Transverse colon (tissue), 4 donors: ENCODE results near the gene ARHGAP22. TPM values are rescaled to one million over a fixed set of nuclear protein-coding genes. Genes with fewer than 3 reads are reported as not detected.

Source experiments
- DNase-seq: peaks from one replicate; pipeline ENCODE4 v3.0.0-alpha.2; 2019
- H3K27ac ChIP-seq, 4 donors: fragments of 200-600 bp; sonication (generic); 2 replicates each; pipeline ENCODE4 v1.5.1; 2016 to 2018; ENCODE audit warnings: inconsistent platforms in 4 of 4
- H3K27me3 ChIP-seq: fragments of 200-600 bp; sonication (generic); 2 replicates; pipeline ENCODE4 v1.5.1; 2017; ENCODE audit warnings: inconsistent platforms
- H3K36me3 ChIP-seq, 4 donors: fragments of 200-600 bp; sonication (generic); 2 replicates each; pipeline ENCODE4 v1.5.1; 2017 to 2019; ENCODE audit warnings: inconsistent platforms in 4 of 4
- H3K4me1 ChIP-seq, 4 donors: fragments of 200-600 bp; sonication (generic); 2 replicates each; pipeline ENCODE4 v1.5.1; 2017 to 2020; ENCODE audit warnings: inconsistent platforms in 4 of 4
- H3K4me3 ChIP-seq, 4 donors: fragments of 200-600 bp; sonication (generic); 1 replicate in 1 of 4; 2 replicates in 3 of 4; pipeline versions ENCODE4 v1.5.1 to v1.6.1; 2017 to 2019; ENCODE audit warnings: inconsistent platforms in 4 of 4
- H3K9me3 ChIP-seq, 2 donors: fragments of 200-600 bp; sonication (generic); 2 replicates each; pipeline ENCODE4 v1.5.1; 2017 to 2019; ENCODE audit warnings: inconsistent platforms in 2 of 2
- EP300 ChIP-seq: sonication (generic); formaldehyde crosslinking; IDR thresholded peaks from one replicate; pipeline ENCODE4 v1.6.1; 2017; ENCODE audit warnings: antibody characterized with exemption, low read depth
- POLR2A ChIP-seq: fragments of 450-650 bp; IDR thresholded peaks from one replicate; pipeline ENCODE4 v1.6.1; 2016; ENCODE audit warnings: antibody characterized with exemption, mild to moderate bottlenecking, moderate library complexity
- POLR2AphosphoS5 ChIP-seq, 3 donors: sonication (generic); formaldehyde crosslinking; IDR thresholded peaks; one replicate each; pipeline ENCODE4 v1.6.1; 2016; ENCODE audit warnings: antibody characterized with exemption in 3 of 3
- WGBS, 2 donors: methylation state at CpG; one replicate each; pipeline ENCODE4 v1.1.5; 2018; ENCODE audit warnings: low coverage in 1 of 2; 5-methylcytosine and 5-hydroxymethylcytosine counted together
- in situ Hi-C, 4 donors: fragments of 200-750 bp; cut with MboI; loops; one replicate each; pipeline versions ENCODE4 v1.15.0 to v1.15.1; 2017; ENCODE audit warnings: low sequenced_read_pairs in 3 of 4, low pct_ligation_motif_present in 1 of 4, low pct_unique_long_range_greater_than_20kb in 1 of 4
- intact Hi-C: fragments of 100-400 bp; cut with DNase I; formaldehyde crosslinking; loops from one replicate; pipeline ENCODE4 v1.15.1; 2023; ENCODE audit warnings: low total_unique reads
- total RNA-seq, 4 donors: library from RNA; depleted of rRNA; stranded (reverse); fragments of >200 nt; gene quantifications; one replicate each; pipeline ENCODE4 v1.1.0, GENCODE V29; 2016
- TF ChIP-seq, protein P1 (sequence below), 5 experiments: fragments of 200-600 bp in 3 of 5; fragments of 450-650 bp in 2 of 5; sonication (generic) in 3 of 5; IDR thresholded peaks; 1 replicate in 2 of 5; 2 replicates in 3 of 5; pipeline ENCODE4 v1.5.1; 2016 to 2017; ENCODE audit warnings: antibody characterized with exemption in 5 of 5, inconsistent platforms in 3 of 5, mild to moderate bottlenecking in 2 of 5, moderate library complexity in 1 of 5

ARHGAP22 gene
- total RNA-seq, 4 donors from 2014 or later: 1.4 to 3.4 (median 1.7) TPM; not detected in 1

DNA sequence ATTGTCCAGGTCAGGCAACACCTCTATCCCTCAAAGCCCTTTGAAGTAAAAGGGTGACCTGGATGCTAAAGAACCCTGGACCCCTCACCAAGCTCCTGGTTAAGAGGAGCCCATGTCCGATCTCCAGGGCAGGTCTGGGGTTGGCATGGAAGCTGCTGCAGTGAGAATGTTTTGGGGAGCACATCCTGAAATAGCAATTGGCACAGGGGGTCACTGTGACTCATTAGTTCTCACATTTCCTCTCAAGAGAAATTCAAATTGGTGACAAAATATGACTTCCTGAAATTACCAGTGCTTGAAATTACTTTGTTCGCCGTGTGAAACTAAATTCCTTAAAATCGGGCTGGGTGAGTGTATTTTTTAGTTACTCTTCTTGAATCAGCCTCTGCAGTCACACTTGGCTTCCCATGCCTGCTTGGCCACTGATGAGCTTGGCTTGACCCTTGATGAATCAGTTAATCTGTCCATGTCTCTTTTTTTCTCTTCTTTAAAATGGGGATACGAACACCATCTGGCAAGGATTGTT lies 18.8 kb upstream of the ARHGAP22 start:
- intact Hi-C loops: no loop called here
- Histone ChIP-seq H3K27ac (no peak overlapping the region), H3K4me1 (no peaks in the 10 kb centered on the region), H3K4me3 (no peak overlapping the region), H3K9me3 (no peaks in the 10 kb centered on the region), H3K27me3 (no peaks in the 10 kb centered on the region), H3K36me3 (no peaks in the 10 kb centered on the region)
- 58 to 79% methylated on average over 4 to 5 of the region's 5 CpGs for WGBS, 2 donors
- in situ Hi-C loops: no loop called here
- DNase-seq: no peak
- TF ChIP-seq EP300: no peak

DNA sequence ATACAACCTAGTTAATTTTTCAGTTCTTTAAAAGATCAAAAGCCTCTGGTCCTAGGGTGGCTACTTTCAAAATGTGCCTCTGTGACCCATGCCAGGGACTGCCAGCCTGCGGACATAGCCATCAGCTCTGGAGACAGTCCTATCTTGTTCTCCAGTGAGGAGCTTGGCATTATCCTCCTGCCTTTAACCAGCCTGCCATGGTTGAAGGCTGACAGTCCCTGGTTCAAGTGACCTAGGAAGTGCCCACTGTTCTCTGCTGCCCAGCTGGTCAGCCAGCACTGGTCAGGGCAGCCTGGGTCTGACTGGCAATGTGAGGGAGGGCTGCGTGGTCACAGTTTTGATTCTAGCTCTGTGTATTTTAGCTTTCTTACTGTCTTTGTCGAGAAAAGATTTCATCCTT lies 18.1 kb upstream of the ARHGAP22 start:
- no peak overlapping the region for H3K27ac ChIP-seq
- H3K4me1 ChIP-seq: no peaks in the 10 kb centered on the region
- H3K27me3 ChIP-seq: no peaks in the 10 kb centered on the region
- H3K36me3 ChIP-seq: no peaks in the 10 kb centered on the region
- in situ Hi-C loops (no loop called here), intact Hi-C loops (no loop called here)
- DNase-seq: no peak
- TF ChIP-seq POLR2A: no peak
- TF ChIP-seq EP300: no peak
- TF ChIP-seq POLR2AphosphoS5 (IDR thresholded peaks at IDR 0.05): no peak
- TF ChIP-seq, protein P1, sequence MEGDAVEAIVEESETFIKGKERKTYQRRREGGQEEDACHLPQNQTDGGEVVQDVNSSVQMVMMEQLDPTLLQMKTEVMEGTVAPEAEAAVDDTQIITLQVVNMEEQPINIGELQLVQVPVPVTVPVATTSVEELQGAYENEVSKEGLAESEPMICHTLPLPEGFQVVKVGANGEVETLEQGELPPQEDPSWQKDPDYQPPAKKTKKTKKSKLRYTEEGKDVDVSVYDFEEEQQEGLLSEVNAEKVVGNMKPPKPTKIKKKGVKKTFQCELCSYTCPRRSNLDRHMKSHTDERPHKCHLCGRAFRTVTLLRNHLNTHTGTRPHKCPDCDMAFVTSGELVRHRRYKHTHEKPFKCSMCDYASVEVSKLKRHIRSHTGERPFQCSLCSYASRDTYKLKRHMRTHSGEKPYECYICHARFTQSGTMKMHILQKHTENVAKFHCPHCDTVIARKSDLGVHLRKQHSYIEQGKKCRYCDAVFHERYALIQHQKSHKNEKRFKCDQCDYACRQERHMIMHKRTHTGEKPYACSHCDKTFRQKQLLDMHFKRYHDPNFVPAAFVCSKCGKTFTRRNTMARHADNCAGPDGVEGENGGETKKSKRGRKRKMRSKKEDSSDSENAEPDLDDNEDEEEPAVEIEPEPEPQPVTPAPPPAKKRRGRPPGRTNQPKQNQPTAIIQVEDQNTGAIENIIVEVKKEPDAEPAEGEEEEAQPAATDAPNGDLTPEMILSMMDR (IDR thresholded peaks at IDR 0.05): no peak
- WGBS, 2 donors: 92 to 94% methylated on average over 3 of the region's 3 CpGs
- no peaks in the 10 kb centered on the region for H3K9me3 ChIP-seq
- H3K4me3 ChIP-seq: no peak overlapping the region

DNA sequence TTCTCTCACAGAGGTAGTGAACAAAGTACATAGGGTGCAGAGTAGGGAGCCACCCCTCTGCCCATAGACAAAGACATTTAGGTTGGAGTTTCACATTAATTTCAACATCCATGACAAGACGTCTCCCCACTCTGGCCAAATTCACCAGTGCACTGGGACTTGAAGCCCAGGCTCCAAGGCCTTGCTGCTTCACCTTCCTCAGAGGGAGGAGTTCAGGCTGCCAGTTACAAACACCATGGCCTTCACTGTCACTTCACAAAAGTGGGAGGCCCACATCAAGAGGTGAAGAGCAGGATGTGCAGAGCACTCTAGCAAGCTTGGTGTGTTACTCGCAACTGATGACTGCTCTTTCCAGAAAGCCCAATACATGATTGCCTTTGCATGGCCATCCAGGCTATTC lies 15.8 kb upstream of the ARHGAP22 start:
- no peaks in the 10 kb centered on the region for H3K27me3 ChIP-seq
- in situ Hi-C loops: no loop called here
- no peaks in the 10 kb centered on the region for H3K4me1 ChIP-seq
- 88 to 98% methylated on average over 1 to 2 of the region's 2 CpGs for WGBS, 2 donors
- H3K27ac ChIP-seq: no peak overlapping the region
- H3K36me3 ChIP-seq: no peaks in the 10 kb centered on the region
- TF ChIP-seq, protein P1 (IDR thresholded peaks at IDR 0.05): no peak
- no peak for TF ChIP-seq POLR2A
- no peak for TF ChIP-seq EP300
- TF ChIP-seq POLR2AphosphoS5 (IDR thresholded peaks at IDR 0.05): no peak
- intact Hi-C loops: no loop called here
- no peaks in the 10 kb centered on the region for H3K9me3 ChIP-seq
- no peak overlapping the region for H3K4me3 ChIP-seq
- DNase-seq: no peak

DNA sequence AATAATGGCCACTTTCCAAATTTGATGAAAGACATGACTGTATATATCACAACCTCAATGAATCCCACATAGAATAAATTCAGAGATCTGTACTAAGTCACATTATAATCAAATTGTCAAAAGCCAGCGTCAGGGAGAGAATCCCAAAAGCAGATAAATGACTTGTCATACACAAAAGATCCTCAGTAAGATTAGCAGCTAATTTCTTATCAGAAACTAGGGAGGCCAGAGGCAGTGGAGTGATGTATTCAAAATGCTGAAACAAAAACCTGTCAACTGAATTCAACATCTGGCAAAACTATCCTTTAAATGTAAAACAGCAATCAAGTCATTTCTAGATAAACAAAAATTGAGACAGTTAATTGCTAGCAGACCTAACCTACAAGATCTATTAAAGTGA lies 11.6 kb upstream of the ARHGAP22 start:
- intact Hi-C loops: no loop called here
- in situ Hi-C loops: no loop called here
- Histone ChIP-seq H3K27ac (no peak overlapping the region), H3K9me3 (no peaks in the 10 kb centered on the region), H3K27me3 (no peaks in the 10 kb centered on the region), H3K36me3 (no peaks in the 10 kb centered on the region), H3K4me3 (no peak overlapping the region), H3K4me1 (no peaks in the 10 kb centered on the region)
- TF ChIP-seq, protein P1 (IDR thresholded peaks at IDR 0.05): no peak
- TF ChIP-seq POLR2A: no peak
- TF ChIP-seq POLR2AphosphoS5 (IDR thresholded peaks at IDR 0.05): no peak
- no peak for TF ChIP-seq EP300
- WGBS, 2 donors: 42 to 72% methylated on average over 1 of the region's 1 CpG
- no peak for DNase-seq
